ENCODE results near the gene ZNF385B. TPM values are rescaled to one million over a fixed set of nuclear protein-coding genes. Genes with fewer than 3 reads are reported as not detected.

ZNF385B gene
- polyA plus RNA-seq, 1 donor (not counting 4 experiments of a cell fraction or from before 2014, with no cell fraction given) = 0.17 TPM

DNA sequence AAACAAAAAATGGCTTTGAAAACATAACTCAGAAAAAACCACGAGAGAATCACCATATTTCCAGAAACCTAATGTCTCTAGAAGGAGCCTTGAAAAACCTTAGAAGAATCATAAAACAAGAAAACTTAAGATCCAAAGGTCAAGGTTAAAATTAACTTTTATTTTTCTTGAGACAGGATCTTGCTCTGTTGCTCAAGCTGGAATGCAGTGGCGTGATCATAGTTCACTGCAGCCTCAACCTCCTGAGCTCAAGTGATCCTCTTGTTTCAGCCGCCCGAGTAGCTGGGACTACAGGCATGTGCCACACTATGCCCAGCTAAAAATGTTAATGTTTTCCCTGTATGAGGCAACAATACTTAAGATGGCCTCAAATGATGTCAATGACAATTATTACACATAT is 342.6 kb downstream of the ZNF385B start:
- Histone ChIP-seq H3K9me3 (ENCODE audit: control insufficient read depth, low read depth, low read length) (no peaks in the 10 kb centered on the region), H3K9me1 (ENCODE audit: control insufficient read depth, extremely low read depth, insufficient read depth, low read length) (no peaks in the 10 kb centered on the region), H3K27me3 (ENCODE audit: control insufficient read depth, extremely low read depth, insufficient read depth, low read length) (no peaks in the 10 kb centered on the region), H2AFZ (ENCODE audit: control insufficient read depth, low read length) (no peak overlapping the region), H4K20me1 (ENCODE audit: control insufficient read depth, extremely low read depth, insufficient read depth, low read length) (no peaks in the 10 kb centered on the region), H3K36me3 (ENCODE audit: control insufficient read depth in 2 of 2, extremely low read depth in 1 of 2, insufficient read depth in 2 of 2, low read length in 2 of 2) (no peaks in the 10 kb centered on the region), H3K4me3 (ENCODE audit: control insufficient read depth in 2 of 3, extremely low read depth in 1 of 3, insufficient read depth in 2 of 3, low read depth in 1 of 3, low read length in 3 of 3) (no peak overlapping the region), H3K4me2 (ENCODE audit: control insufficient read depth, extremely low read depth, insufficient read depth, low read depth, low read length) (no peak overlapping the region), H3K27ac (ENCODE audit: control insufficient read depth, insufficient read depth, low read length) (no peak overlapping the region), H3K4me1 (ENCODE audit: control insufficient read depth, extremely low read depth, insufficient read depth, low read length) (no peaks in the 10 kb centered on the region), H3K79me2 (ENCODE audit: control insufficient read depth, insufficient read depth, low read length) (no peaks in the 10 kb centered on the region), H3K9ac (ENCODE audit: control insufficient read depth, extremely low read depth, insufficient read depth, low read length) (no peak overlapping the region)
- no peak for TF ChIP-seq EZH2 (IDR thresholded peaks at IDR 0.05; ENCODE audit: low read length)
- TF ChIP-seq, protein P1, sequence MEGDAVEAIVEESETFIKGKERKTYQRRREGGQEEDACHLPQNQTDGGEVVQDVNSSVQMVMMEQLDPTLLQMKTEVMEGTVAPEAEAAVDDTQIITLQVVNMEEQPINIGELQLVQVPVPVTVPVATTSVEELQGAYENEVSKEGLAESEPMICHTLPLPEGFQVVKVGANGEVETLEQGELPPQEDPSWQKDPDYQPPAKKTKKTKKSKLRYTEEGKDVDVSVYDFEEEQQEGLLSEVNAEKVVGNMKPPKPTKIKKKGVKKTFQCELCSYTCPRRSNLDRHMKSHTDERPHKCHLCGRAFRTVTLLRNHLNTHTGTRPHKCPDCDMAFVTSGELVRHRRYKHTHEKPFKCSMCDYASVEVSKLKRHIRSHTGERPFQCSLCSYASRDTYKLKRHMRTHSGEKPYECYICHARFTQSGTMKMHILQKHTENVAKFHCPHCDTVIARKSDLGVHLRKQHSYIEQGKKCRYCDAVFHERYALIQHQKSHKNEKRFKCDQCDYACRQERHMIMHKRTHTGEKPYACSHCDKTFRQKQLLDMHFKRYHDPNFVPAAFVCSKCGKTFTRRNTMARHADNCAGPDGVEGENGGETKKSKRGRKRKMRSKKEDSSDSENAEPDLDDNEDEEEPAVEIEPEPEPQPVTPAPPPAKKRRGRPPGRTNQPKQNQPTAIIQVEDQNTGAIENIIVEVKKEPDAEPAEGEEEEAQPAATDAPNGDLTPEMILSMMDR (optimal IDR thresholded peaks at IDR 0.05 in 1 of 3, IDR thresholded peaks at IDR 0.05 in 1 of 3, conservative IDR thresholded peaks at IDR 0.05 in 1 of 3; ENCODE audit: extremely low read depth in 1 of 3, insufficient read depth in 2 of 3, low read length in 3 of 3) = no peak
- FAIRE-seq (no peak), DNase-seq (ENCODE audit: low read depth, low spot score) (no peak)
- dilution Hi-C loops (cut with MboI; ENCODE audit: extremely low pct_ligation_motif_present, low sequenced_read_pairs) = no loop called here

GRCh38 chr2:179513181-179513580 is 348.2 kb downstream of the ZNF385B start:
- H3K9ac ChIP-seq (ENCODE audit: control insufficient read depth, extremely low read depth, insufficient read depth, low read length) = no peak overlapping the region
- no peak overlapping the region for H3K4me2 ChIP-seq (ENCODE audit: control insufficient read depth, extremely low read depth, insufficient read depth, low read depth, low read length)
- H3K4me3 ChIP-seq (ENCODE audit: control insufficient read depth in 2 of 3, extremely low read depth in 1 of 3, insufficient read depth in 2 of 3, low read depth in 1 of 3, low read length in 3 of 3) = no peak overlapping the region
- H3K27me3 ChIP-seq (ENCODE audit: control insufficient read depth, extremely low read depth, insufficient read depth, low read length) = no peaks in the 10 kb centered on the region
- no peaks in the 10 kb centered on the region for H3K9me1 ChIP-seq (ENCODE audit: control insufficient read depth, extremely low read depth, insufficient read depth, low read length)
- no peak for TF ChIP-seq EZH2 (IDR thresholded peaks at IDR 0.05; ENCODE audit: low read length)
- TF ChIP-seq, protein P1 (optimal IDR thresholded peaks at IDR 0.05 in 1 of 3, IDR thresholded peaks at IDR 0.05 in 1 of 3, conservative IDR thresholded peaks at IDR 0.05 in 1 of 3; ENCODE audit: extremely low read depth in 1 of 3, insufficient read depth in 2 of 3, low read length in 3 of 3) = no peak
- FAIRE-seq = no peak
- no peaks in the 10 kb centered on the region for H3K79me2 ChIP-seq (ENCODE audit: control insufficient read depth, insufficient read depth, low read length)
- dilution Hi-C loops (cut with MboI; ENCODE audit: extremely low pct_ligation_motif_present, low sequenced_read_pairs) = no loop called here
- no peak overlapping the region for H3K27ac ChIP-seq (ENCODE audit: control insufficient read depth, insufficient read depth, low read length)
- no peak overlapping the region for H2AFZ ChIP-seq (ENCODE audit: control insufficient read depth, low read length)
- no peaks in the 10 kb centered on the region for H4K20me1 ChIP-seq (ENCODE audit: control insufficient read depth, extremely low read depth, insufficient read depth, low read length)
- no peaks in the 10 kb centered on the region for H3K4me1 ChIP-seq (ENCODE audit: control insufficient read depth, extremely low read depth, insufficient read depth, low read length)
- no peaks in the 10 kb centered on the region for H3K9me3 ChIP-seq (ENCODE audit: control insufficient read depth, low read depth, low read length)
- no peak for DNase-seq (ENCODE audit: low read depth, low spot score)
- no peaks in the 10 kb centered on the region for H3K36me3 ChIP-seq (ENCODE audit: control insufficient read depth in 2 of 2, extremely low read depth in 1 of 2, insufficient read depth in 2 of 2, low read length in 2 of 2)
